HG03558 (cell line): Measurements from ENCODE around the gene AKT2.

Source experiments
- ATAC-seq: cut with Tn5 transposase; IDR thresholded peaks from one replicate; pipeline ENCODE4 v1.9.1; 2021; ENCODE audit warnings: moderate number of reproducible peaks; ENCODE audit not compliant: unreplicated experiment; ENCODE audit errors: extremely low read depth

The AKT2 gene

DNA sequence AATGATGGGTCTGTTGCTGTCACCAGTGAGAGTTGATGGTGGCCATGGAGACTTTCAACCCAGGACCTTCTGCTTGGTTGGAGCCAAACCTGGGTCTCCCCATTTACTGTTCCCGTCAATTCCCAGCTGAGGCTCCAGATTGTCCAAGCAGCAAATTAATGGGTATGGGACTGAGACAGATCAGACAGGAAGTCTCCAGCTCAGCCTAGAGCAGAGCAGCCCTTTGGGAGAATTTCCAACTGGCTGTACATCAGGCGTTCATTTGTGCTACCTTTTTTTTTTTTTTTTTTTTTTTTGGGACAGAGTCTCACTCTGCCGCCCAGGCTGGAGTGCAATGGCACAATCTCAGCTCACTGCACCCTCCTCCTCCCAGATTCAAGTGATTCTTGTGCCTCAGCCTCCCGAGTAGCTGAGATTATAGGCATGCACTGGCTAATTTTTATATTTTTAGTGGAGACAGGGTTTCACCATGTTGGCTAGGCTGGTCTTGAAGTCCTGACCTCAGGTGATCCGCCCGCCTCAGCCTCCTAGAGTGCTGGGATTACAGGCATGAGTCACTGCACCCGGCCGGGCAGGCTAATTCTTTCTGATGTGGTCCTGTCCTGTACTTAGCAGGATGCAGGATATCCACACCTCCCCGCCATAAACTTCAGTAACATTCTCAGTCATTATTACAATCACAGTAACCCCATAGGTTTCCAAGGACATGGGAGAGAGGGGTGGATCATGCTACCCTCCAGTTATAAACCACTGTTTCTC, 84.6 kb downstream of the AKT2 start:
- no peak for ATAC-seq

DNA sequence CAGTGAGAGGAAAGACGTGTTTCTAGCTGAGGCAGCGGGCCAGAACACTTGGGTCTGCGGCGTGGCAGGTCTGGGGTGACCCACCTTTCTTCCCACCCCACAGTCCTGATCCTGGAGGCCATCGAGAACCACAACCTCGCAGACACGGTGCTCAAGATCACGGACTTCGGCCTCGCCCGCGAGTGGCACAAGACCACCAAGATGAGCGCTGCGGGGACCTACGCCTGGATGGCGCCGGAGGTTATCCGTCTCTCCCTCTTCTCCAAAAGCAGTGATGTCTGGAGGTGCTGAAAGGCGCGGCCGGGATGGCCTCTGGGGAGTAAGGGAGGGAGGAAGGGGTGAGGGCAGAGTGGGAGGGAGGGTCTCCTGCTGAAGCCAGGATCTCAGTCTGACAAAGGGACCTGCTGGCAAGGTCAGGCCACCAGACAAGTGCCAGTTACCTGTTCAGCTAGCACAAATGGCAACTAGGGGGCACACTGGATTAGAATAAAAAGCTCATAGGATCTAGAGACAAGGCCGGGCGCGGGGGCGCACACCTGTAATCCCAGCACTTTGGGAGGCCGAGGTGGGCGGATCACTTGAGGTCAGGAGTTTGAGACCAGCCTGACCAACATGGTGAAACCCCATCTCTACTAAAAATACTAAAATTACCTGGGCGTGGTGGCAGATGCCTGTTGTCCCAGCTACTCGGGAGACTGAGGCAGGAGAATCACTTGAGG, 86.7 kb downstream of the AKT2 start:
- no peak for ATAC-seq

DNA sequence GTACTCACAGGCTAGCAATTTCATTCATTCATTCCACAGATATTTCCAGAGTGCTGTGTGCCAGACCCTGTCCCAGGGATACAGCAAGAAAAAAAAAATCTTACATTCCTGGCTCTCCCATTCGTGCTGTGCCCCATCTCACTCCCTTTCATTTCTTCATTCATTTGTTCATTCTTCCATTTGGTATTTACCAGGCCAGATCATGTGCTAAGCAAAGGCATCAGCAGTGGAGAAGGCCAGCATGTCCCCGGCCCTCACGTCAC, 91.6 kb downstream of the AKT2 start:
- ATAC-seq, result no peak

GRCh38 chr19:40192758-40193586, 92.2 kb downstream of the AKT2 start:
- no peak for ATAC-seq

DNA sequence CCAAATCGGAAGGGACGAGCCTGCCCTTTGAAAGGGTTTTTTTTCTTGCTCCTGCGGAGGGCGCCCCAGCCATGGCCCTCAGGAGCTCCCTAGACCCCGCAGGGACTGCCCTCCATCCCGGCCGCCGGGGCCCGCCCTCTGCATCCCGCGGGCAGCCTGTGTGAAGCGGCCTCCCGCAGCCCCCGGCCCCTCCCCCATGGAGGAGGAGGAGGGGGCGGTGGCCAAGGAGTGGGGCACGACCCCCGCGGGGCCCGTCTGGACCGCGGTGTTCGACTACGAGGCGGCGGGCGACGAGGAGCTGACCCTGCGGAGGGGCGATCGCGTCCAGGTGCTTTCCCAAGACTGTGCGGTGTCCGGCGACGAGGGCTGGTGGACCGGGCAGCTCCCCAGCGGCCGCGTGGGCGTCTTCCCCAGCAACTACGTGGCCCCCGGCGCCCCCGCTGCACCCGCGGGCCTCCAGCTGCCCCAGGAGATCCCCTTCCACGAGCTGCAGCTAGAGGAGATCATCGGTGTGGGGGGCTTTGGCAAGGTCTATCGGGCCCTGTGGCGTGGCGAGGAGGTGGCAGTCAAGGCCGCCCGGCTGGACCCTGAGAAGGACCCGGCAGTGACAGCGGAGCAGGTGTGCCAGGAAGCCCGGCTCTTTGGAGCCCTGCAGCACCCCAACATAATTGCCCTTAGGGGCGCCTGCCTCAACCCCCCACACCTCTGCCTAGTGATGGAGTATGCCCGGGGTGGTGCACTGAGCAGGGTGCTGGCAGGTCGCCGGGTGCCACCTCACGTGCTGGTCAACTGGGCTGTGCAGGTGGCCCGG, 93.1 kb downstream of the AKT2 start:
- no peak for ATAC-seq

GRCh38 chr19:40190891-40191835, 94.0 kb downstream of the AKT2 start, which contains the start of gene MAP3K10:
Gene MAP3K10 (plus strand): TSS chr19:40191426. CDS start chr19:40192032, 606 bp downstream.
- ATAC-seq, result no peak

- no peak for ATAC-seq
These were observed 100.9 kb downstream of the AKT2 start for GRCh38 chr19:40184273-40184672.
